GM18519 (cell line): Measurements from ENCODE around the gene UIMC1.

Experiments
- ATAC-seq: cut with Tn5 transposase; IDR thresholded peaks from one replicate; pipeline ENCODE4 v1.9.1; 2021; ENCODE audit warnings: mild to moderate bottlenecking, moderate library complexity; ENCODE audit not compliant: unreplicated experiment, low FRiP score

Gene UIMC1

GRCh38 chr5:176888016-176888864 lies 118.3 kb downstream of the UIMC1 start:
- no peak for ATAC-seq

- no peak for ATAC-seq
These were observed 119.2 kb downstream of the UIMC1 start for GRCh38 chr5:176887252-176887849.

GRCh38 chr5:176886336-176887251 lies 120.0 kb downstream of the UIMC1 start:
- no peak for ATAC-seq

- no peak for ATAC-seq
These were observed 122.0 kb downstream of the UIMC1 start for GRCh38 chr5:176884571-176884890.

- ATAC-seq = no peak
These were observed 122.6 kb downstream of the UIMC1 start for GRCh38 chr5:176883700-176884570.

GRCh38 chr5:176882567-176882903 lies 124.0 kb downstream of the UIMC1 start:
- ATAC-seq = no peak

GRCh38 chr5:176881816-176882566 lies 124.6 kb downstream of the UIMC1 start:
- no peak for ATAC-seq

GRCh38 chr5:176881021-176881749 lies 125.4 kb downstream of the UIMC1 start:
- no peak for ATAC-seq

GRCh38 chr5:176880366-176881020 lies 126.1 kb downstream of the UIMC1 start:
- no peak for ATAC-seq

GRCh38 chr5:176879663-176880361 lies 126.8 kb downstream of the UIMC1 start:
- no peak for ATAC-seq

- no peak for ATAC-seq
These were observed 127.5 kb downstream of the UIMC1 start for GRCh38 chr5:176878906-176879662.

GRCh38 chr5:176878463-176878862 lies 128.1 kb downstream of the UIMC1 start:
- ATAC-seq = no peak

- no peak for ATAC-seq
These were observed 128.7 kb downstream of the UIMC1 start for GRCh38 chr5:176877793-176878331.

- ATAC-seq = no peak
These were observed 129.8 kb downstream of the UIMC1 start for GRCh38 chr5:176876506-176877431.

- ATAC-seq = no peak
These were observed 130.6 kb downstream of the UIMC1 start for GRCh38 chr5:176875783-176876505.
